GM04503 (cell line): ENCODE data around the gene PXDN.
"Not testable (repeated sequence)": the region's sequence is repeated elsewhere in the genome, so short reads cannot be mapped to it uniquely, and the experiment has no call there.

Source experiments
- DNase-seq: peaks from one replicate; pipeline ENCODE4 v3.0.0-alpha.2; 2012; ENCODE audit warnings: low read depth

Gene PXDN

GRCh38 chr2:1722692-1723091, 21.6 kb downstream of the PXDN start:
- DNase-seq, result no peak

- peak; percentile 91 for DNase-seq
Observed at GRCh38 chr2:1721706-1722646, 22.3 kb downstream of the PXDN start.

GRCh38 chr2:1718339-1719220, 25.7 kb downstream of the PXDN start:
- DNase-seq, result no peak

GRCh38 chr2:1717113-1717512, 27.2 kb downstream of the PXDN start:
- DNase-seq, result no peak

GRCh38 chr2:1716441-1716840, 27.9 kb downstream of the PXDN start:
- no peak for DNase-seq

- not testable (repeated sequence) for DNase-seq
Observed at GRCh38 chr2:1716014-1716305, 28.4 kb downstream of the PXDN start.

GRCh38 chr2:1715184-1716013, 28.9 kb downstream of the PXDN start:
- no peak for DNase-seq

- DNase-seq, result no peak
Observed at GRCh38 chr2:1714291-1715064, 29.8 kb downstream of the PXDN start.

- DNase-seq, result no peak
Observed at GRCh38 chr2:1713839-1714236, 30.5 kb downstream of the PXDN start.

- no peak for DNase-seq
Observed at GRCh38 chr2:1713142-1713838, 31.0 kb downstream of the PXDN start.

GRCh38 chr2:1709946-1710560, 34.3 kb downstream of the PXDN start:
- DNase-seq, result no peak

GRCh38 chr2:1709335-1709605, 35.0 kb downstream of the PXDN start:
- DNase-seq, result no peak

GRCh38 chr2:1708476-1709334, 35.6 kb downstream of the PXDN start:
- no peak for DNase-seq

GRCh38 chr2:1707771-1708418, 36.4 kb downstream of the PXDN start:
- DNase-seq, result peak; percentile 73

- not testable (repeated sequence) for DNase-seq
Observed at GRCh38 chr2:1706089-1706841, 38.0 kb downstream of the PXDN start.

- DNase-seq, result no peak
Observed at GRCh38 chr2:1705557-1706076, 38.7 kb downstream of the PXDN start.

GRCh38 chr2:1704631-1705556, 39.4 kb downstream of the PXDN start:
- DNase-seq, result no peak
